SHP77 (cell line): ENCODE data around the gene ZCCHC17.
A peak's percentile ranks its signal among the peaks of the same experiment; 100 is the strongest.

Experiments used
- DNase-seq, 2 experiments: peaks; one replicate each; lab custom pipeline; 2025; lab: John Stamatoyannopoulos, UW

Gene ZCCHC17

GRCh38 chr1:31306278-31306677 is 9.4 kb downstream of the ZCCHC17 start:
- DNase-seq, result no peak

- DNase-seq, result no peak
These were observed 11.2 kb downstream of the ZCCHC17 start for GRCh38 chr1:31308036-31308435.

GRCh38 chr1:31310198-31310597 is 13.4 kb downstream of the ZCCHC17 start:
- no peak for DNase-seq

GRCh38 chr1:31315902-31316301 is 19.1 kb downstream of the ZCCHC17 start:
- no peak for DNase-seq

- DNase-seq, result no peak
These were observed 21.3 kb downstream of the ZCCHC17 start for GRCh38 chr1:31318146-31318545.

GRCh38 chr1:31324093-31324492 is 27.3 kb downstream of the ZCCHC17 start:
- DNase-seq, result no peak

GRCh38 chr1:31324992-31325391 is 28.2 kb downstream of the ZCCHC17 start:
- DNase-seq, result no peak

GRCh38 chr1:31326461-31326860 is 29.6 kb downstream of the ZCCHC17 start:
- DNase-seq, result no peak

- DNase-seq, result no peak
These were observed 30.5 kb downstream of the ZCCHC17 start for GRCh38 chr1:31327381-31327780.

GRCh38 chr1:31335007-31335406 is 38.2 kb downstream of the ZCCHC17 start:
- peak; percentile 35 to 59 for DNase-seq

GRCh38 chr1:31336687-31337467 is 40.0 kb downstream of the ZCCHC17 start:
- DNase-seq, result no peak

GRCh38 chr1:31344503-31344902 is 47.7 kb downstream of the ZCCHC17 start:
- DNase-seq, result no peak

- DNase-seq, result no peak
These were observed 48.8 kb downstream of the ZCCHC17 start for GRCh38 chr1:31345635-31346034.

- no peak for DNase-seq
These were observed 50.0 kb downstream of the ZCCHC17 start for GRCh38 chr1:31346785-31347184.

- no peak for DNase-seq
These were observed 51.6 kb downstream of the ZCCHC17 start for GRCh38 chr1:31348449-31348848.

- DNase-seq, result no peak
These were observed 57.5 kb downstream of the ZCCHC17 start for GRCh38 chr1:31354283-31354682.

- DNase-seq, result no peak
These were observed 59.6 kb downstream of the ZCCHC17 start for GRCh38 chr1:31356427-31356826.

- DNase-seq, result no peak
These were observed 64.8 kb downstream of the ZCCHC17 start for GRCh38 chr1:31361607-31362006.

GRCh38 chr1:31362032-31362431 is 65.2 kb downstream of the ZCCHC17 start:
- DNase-seq, result no peak

- DNase-seq, result no peak
These were observed 67.9 kb downstream of the ZCCHC17 start for GRCh38 chr1:31364561-31365250.

- DNase-seq, result no peak
These were observed 70.0 kb downstream of the ZCCHC17 start for GRCh38 chr1:31366796-31367195.

- DNase-seq, result no peak
These were observed 71.8 kb downstream of the ZCCHC17 start for GRCh38 chr1:31368611-31369107.

GRCh38 chr1:31370021-31370420 is 73.2 kb downstream of the ZCCHC17 start:
- no peak for DNase-seq
